GM21526 (cell line): ENCODE results near the gene FN3K.

ENCODE experiments used
- ATAC-seq: cut with Tn5 transposase; IDR thresholded peaks from one replicate; pipeline ENCODE4 v1.9.1; 2021; ENCODE audit warnings: moderate library complexity; ENCODE audit not compliant: unreplicated experiment, low FRiP score

The FN3K gene

DNA sequence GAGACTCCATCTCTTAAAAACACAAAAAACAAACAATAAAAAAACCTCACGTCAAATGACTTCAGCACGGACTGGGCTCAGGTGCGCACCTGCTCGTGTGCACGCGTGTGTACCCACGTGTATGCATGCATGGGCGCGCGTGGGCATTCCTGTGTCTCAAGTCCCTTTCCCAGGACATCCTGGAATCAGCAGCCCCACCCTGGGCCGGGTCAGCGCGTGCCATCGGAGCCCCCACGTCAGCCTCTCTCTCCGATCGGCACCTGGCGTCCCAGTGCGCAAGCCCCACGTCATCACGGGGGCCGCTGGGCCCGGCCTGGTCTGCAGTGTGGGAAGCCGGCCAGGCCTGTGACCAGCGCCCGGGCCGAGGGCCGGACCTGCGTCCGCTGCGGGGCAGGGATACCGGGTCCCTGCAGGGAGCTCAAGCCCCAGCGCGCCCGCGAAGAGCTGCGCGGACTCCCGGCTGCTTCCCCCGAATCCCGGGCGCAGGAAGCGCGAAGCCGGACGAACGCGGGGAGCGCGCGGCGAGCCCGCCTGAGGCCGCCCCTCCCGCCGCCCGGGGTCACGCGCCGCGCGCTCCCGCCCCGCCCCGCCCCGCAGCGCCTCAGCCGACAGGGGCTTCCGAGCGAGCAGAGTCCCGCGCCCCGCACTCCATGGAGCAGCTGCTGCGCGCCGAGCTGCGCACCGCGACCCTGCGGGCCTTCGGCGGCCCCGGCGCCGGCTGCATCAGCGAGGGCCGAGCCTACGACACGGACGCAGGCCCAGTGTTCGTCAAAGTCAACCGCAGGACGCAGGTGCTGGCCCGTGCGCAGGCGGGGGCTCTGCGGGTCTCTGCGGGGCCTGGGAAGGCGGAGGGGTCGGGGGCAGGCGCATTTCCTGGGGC is at the start of gene FN3K:
FN3K (plus strand) TSS at position 629 of the 880 bp plus-strand sequence; CDS start at position 651, 22 bp downstream.
- ATAC-seq, result no peak

DNA sequence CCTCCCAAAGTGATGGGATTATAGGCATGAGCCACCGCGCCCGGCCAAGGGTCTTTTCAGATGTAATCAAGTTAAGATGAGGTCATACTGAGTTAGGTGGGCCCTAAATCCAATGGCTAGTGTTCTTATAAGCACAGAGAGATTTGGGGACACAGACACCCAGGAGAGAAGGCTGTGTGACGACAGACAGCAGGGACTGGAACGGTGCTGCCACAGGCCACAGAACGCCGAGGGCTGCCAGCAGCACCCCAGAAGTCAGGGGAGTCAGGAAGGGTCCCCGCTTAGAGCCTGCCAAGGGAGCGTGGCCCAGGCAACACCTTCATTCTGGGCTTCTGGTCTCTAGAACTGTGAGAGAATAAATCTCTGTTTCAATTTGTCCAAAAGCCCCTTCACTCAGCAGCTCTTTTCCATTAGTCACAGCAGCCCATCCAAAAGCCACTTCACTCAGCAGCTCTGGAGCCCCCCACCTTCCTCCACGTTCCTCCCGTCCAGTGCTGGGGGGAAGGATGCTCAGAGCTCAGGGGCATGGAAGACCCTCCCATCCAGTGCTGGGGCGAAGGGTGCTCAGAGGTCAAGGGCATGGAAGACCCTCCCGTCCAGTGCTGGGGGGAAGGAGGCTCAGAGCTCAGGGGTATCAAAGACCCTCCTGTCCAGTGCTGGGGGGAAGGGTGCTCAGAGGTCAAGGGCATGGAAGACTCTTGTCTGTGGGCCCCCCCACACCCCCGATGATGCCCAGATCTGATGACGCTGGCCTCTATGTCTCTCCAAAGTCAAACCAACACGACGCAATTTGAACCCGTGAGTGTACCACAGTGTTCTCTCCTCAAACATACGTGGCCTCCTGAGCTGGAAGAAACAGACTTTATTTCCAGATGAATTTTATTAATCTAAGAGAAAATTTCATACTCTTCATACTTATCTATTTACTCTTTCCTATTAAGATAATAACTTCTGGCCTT is 48.8 kb upstream of the FN3K start:
- ATAC-seq, result no peak

DNA sequence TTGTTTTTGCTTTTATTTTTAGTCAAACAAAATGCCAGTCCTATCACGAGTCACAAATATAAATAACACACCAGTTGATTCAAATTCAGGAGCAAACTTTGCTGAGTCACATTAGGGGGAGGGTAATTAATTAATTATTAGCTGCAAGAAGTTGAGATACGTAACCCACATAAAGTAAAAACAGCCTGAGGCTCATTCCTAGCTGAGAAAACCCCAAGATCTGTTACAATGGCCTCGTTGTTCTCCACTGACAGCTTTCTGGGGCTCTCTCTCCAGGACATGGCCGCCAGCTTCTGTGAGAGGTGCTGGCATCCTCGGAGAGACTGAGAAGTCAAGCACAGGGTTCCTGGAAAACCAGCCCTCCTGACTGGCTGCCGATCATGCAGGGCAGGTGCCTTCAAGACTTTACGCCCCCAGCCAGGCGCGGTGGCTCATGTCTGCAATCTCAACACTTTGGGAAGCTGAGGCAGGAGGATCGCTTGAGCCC is 48.0 kb upstream of the FN3K start:
- no peak for ATAC-seq

DNA sequence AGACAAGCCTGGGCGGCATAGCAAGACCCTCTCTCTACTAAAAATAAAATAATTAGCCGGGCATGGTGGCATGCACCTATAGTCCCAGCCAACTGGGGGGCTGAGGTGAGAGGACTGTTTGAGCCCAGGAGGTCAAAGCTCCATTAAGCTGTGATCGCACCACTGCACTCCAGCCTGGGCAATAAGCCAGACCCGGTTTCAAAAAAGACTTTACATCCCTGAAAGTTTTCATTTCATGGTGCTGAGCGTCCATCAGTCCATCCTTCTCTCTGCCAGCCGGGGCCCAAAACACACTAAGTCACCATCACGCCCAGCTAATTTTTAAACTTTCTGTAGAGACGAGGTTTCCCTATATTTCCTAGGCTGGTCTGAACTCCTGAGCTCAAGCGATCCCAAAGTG is 47.5 kb upstream of the FN3K start:
- no peak for ATAC-seq

DNA sequence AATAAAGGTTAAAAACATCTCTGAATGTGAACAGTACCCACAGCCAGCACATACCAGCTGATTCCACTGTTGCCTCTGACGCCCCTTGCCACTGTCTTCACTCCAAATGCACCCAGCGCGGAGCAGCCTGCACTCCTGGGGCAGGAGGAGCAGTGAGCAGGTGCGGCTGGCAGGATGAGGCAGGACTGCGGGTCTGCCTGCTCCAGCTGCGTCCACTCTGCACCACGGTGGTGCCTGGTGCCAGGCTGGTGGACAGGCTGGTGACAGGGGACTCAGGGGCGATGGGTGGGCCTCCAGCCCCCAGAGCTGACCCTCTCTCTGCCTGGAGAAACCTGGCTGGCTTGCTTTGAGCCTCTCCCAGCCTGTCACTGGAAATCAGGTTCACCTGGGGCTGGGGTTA is 46.3 kb upstream of the FN3K start:
- no peak for ATAC-seq

DNA sequence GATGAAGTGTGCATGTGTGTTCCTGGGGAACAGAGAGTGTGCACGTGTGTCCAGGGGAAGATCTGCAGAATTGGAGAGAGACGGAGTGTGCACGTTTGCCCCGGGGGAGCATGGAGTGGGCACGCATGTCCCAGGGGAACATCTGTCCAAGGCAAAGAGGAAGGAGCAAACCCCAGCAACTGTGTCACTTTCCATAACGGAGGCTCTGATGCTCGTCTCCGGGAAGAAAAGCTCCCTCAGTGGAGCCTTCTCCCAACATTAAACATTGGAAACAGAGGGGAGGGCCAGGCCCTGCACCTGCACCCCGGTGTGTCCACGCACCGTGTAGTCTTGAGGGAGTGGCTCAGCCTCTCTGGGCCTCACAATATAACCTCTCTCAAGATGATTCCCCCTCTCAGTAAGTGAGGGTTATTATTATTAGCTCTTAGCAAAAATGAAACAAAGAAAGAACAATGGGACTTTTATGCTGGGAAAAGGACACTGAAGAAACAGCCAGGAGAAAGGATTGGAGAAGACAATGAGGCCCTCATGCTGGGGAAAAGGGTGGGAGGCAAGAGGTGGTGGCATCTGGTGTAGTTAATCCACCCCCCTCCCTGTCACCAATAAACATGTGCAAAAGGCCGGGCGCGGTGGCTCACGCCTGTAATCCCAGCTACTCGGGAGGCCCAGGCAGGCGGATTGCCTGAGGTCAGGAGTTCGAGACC is 44.5 kb upstream of the FN3K start:
- no peak for ATAC-seq

DNA sequence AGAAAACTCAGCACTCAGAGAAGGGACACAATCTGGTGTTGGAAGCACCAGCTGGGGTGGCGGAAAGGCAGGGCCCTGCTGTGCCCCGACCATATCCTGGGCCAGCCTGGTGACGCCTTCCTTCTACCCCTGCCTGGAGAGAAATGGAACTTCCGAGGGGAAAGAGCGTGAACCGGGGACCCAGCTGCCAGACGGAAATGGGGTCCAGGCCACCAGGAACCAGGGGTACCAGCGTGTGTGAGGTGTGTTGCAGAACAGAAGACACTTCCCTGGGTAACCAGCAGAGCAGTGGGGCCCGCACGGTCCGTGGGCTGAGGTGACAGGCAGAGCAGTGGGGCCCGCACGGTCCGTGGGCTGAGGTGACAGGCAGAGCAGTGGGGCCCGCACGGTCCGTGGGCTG is 43.7 kb upstream of the FN3K start:
- ATAC-seq, result no peak

DNA sequence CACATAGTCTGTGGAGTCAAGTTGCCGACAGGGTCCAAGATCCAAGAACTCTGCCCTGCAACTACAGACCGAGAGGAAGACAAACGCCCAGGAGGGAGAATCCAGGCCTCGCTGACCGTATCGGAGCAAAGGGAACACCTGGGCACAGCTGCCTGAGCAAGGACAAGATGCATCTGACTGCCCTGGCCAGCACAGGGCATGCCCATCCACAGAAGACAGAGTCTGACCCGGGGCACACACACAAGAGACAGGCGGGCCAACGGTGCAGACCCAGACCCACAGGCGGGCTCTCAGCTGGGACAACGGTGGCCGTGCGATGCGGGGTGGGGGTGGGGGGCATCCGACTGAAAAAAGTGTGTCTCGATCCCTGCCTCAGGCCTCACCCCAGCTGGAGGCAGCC is 43.1 kb upstream of the FN3K start:
- no peak for ATAC-seq

DNA sequence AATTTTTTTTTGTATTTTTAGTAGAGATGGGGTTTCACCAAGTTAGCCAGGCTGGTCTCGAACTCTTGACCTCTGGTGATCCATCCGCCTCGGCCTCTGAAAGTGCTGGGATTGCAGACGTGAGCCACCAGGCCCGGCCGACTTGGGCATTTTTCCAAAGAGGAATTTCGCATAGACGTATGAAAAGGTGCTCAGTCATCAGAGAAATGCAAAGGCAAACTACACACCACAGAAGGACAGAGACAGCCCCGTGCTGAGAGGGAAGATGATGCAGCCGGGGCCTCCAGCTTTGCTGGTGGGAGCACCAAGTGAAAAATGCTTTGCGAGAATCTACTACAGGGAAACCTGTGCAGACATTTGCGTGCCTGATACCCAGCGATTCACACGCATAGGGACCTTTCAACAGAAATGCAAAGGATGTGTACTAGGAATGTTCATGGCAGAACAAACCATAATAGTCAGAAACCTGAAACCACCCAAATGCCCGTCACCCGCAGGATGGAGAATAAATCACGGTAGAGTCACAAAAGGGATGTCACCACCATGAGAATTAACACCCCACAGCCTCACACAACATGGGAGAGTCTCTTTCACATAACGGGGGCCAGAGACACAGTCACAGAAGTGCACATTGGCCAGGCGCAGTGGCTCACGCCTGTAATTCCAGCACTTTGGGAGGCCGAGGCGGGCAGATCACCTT is 42.1 kb upstream of the FN3K start:
- no peak for ATAC-seq

DNA sequence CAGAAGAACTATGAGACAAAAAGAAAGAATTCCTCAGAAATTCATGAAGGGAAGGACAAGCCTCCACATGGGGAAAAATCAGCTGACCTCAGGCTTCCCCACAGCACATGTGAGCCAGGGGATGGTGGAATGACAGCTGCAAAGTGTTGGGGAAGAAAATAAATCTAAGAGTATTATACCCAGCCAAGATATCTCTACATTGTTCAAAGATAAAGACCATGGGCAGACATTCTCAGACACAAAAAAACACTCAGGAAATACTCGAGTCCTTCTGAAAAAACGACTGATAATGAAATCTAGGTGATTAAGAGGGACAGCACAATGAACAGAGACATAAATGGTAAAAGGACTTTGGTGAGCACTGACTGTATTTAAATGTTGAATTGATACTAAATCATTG is 40.8 kb upstream of the FN3K start:
- ATAC-seq, result no peak

DNA sequence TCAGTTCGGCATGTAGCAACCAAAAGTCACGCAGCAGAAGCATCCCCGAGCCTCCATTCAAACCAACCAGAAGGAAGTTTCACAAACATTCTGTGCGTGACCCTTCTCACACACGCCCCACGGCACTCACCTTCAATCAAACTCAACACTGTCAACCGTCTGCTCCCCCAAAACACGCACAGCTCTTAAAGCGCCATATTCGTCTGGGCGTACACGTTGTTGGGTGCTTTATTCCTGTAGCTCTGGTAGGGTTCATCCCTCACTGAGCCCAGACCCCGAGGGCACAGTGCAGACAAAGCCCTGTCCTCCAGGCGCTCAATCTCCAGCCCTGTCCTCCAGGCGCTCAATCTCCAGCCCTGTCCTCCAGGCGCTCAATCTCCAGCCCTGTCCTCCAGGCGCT is 39.2 kb upstream of the FN3K start:
- no peak for ATAC-seq

DNA sequence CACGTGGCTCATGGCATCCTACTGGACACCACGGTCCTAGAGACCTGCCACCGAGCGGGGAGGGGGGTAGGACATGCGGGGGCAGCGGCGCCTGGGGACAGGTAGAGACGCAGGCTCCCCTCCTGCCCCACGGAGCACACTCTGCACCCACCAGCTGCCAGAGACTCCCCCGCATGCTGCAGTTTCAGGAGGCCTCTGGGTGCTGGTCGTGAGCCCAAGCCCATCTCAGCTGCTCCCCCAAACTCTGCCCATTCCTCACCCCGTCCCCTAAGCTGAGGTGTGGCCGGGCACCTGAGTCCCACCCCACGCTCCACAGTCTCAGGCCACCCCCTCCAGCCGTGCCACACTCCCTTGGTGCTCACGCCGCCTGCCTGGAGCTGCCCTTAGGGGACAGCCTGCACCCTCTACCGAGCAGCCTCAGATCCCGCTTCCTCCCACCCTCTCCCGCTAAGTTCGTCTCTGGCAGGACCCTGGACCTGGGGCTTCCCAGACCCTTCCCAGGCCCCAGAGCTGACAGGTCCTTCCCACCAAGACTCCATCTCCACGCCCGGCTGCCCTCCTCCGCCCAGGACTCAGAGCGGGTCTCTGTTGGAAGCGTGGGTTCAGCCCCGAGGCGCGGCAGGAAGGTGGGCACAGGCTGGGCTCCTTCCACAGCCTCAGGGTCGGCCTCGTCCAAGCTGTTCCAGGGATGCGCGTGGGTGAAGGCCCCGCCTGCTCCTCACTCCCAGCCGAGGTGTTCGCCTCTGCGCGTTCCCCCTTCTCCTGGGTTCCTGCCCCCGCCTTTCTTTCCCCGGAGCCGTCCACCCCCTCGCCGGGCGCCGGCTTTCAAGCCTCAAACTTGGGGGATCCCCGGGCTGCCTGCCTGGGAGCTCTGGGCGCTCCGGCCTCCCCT is 38.3 kb upstream of the FN3K start:
- no peak for ATAC-seq

DNA sequence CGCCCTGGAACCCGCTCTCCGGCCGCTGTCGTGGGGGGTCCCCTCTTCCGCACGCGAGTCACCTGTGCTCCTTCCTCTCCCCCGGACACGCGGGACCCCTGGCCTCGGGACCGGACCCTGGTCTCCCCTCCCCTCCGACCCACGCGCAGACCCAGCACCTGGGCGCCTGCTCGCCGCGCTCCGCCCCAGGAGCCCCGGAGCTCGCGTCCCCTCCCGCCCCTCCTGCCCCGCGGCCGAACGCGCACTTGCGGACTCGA is 37.7 kb upstream of the FN3K start:
- ATAC-seq, result no peak

DNA sequence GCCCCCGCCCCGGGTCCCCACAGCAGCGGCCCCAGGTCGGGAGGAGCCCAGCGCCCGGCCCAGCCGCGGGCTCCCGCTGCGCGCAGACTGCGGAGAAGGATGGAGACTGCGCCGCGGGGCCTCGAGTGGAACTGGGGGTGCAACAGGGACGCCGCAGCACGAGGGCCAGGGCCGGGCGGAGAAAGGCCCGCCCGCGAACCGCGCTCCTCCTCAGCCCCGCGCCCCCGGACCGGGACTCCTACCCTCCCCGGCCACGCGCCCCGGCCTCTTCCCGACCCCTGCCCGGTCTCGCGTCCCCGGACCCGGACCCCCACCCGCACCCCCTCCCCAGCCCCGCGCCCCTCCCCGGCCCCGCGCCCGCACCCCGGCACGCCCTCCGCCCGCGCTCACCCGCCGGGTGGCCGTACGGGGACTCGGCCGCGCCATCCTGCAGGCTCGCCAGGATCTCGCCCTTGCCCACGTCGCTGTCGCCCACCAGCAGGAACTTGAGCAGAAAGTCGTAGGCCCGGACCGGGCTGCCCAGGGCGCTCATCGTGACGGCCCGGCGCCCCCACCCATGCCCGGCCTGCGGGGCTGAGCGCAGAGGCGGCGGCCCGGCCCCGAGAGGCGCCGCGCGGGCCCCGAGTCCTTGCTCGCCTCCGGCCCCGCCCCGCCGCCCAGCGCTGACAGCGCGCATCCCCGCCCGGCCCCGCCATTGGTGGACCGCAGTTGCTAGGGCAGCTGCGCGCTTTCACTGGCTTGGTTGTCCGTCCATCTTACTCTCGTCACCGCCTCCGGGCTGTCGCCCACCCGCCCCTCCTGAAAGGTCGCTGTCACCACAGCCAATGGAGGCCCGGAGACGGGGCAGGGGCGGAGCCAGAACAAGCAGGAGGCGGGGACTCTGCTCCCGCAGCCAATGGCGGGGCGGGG is 37.1 kb upstream of the FN3K start, which contains the start of gene RAB40B:
RAB40B (minus strand) TSS at position 634 of the 909 bp plus-strand sequence; CDS start at position 532, 102 bp downstream.
- ATAC-seq, result peak; percentile 90

DNA sequence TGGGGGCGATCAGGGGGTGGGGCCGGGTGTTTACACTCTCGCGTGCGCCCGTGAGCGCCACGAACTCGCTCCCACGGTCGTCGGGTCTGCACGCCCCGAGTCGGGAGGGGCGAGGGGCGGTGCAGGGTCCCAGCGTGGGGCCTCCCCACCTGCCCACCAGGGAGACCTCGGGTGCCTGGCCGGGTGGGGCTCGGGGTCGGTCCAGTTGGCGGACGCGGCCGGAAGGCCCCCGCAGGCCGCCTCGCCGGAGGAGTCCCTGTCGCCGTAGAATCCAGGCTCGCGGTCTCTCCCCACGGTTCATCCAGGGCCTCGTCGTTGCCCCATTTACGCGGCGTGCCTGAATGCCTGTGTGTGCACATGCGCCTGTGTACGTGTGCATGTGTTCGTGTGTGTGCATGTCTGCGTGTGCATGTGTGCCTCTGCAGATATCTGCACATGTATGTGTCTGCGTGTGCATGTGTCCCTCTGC is 36.4 kb upstream of the FN3K start:
- peak; percentile 11 for ATAC-seq

DNA sequence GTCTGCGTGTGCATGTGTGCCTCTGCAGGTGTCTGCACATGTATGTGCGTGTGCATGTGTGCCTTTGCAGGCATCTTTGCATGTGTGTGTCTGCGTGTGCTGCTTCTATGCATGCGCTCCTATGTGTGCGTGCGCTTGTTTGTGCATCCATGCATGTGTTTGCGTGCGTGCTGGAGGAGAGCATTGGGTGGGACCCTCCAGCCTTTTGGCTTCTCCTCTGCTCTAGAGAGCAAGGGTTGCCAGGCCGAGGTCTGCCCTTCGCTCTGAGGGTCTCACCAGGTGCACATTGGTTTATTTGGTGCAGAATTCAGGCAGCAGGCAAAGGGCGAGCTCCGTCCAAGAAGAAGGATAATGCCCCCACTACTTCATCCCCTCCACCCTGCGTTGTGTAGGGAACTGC is 35.9 kb upstream of the FN3K start:
- ATAC-seq, result no peak

DNA sequence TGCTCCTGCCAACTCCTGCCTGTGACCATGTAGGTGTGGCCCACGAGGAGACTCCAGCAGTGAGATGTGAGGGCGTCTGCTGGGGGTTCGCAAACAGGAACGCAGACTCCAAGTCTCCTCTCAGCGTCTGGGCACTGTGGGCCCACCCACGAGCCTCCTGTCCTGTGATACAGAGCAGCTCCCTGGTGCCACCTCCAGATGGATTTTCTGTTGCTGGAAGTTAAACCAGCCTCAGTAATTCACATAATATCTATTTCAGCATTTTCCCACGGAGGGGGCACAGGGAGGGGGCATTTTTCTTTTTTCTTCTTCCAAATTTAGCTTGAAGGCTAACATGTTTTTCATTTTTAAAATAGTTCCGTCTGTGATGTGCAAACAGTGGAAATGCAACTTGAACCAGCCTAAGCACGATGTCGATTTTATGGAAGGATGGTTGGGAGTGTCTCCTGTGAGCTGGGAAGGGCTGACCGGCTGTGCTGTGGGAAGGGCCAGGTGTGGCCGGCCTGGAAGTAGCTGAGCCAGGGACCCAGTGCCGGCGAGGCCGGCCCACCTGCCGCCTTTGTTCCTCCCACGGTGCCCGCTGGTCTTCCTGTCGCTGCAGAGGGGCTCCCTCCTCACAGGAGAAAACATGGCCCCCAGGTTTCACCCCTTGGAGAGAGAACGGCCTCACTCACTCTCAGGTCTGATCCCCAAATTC is 33.0 kb upstream of the FN3K start:
- no peak for ATAC-seq
